HepG2 (cell line): ENCODE data around the gene SH2D3A. TPM values are rescaled to one million over a fixed set of nuclear protein-coding genes. Genes with fewer than 3 reads are reported as not detected.

Experiments
- FOSL2 ChIP-seq: sonication (generic); formaldehyde crosslinking; IDR thresholded peaks from 2 replicates; pipeline ENCODE4 v1.4.0; 2020; ENCODE audit warnings: missing genetic modification reagents
- MAFK ChIP-seq, 2 experiments: IDR thresholded peaks in 1 of 2; conservative IDR thresholded peaks in 1 of 2; 2 replicates each; pipeline ENCODE4 v1.6.1; 2011; ENCODE audit warnings: improper control_type of control experiment in 2 of 2, low read length in 2 of 2
- RCOR2 ChIP-seq: IDR thresholded peaks from 2 replicates; pipeline ENCODE4 v1.6.1; 2016; ENCODE audit warnings: missing biosample characterization, missing genetic modification reagents
- RXRB ChIP-seq: IDR thresholded peaks from 2 replicates; pipeline ENCODE4 v1.6.1; 2016; ENCODE audit warnings: borderline replicate concordance, missing genetic modification reagents, missing compliant biosample characterization
- ZNF605 ChIP-seq: sonication (generic); formaldehyde crosslinking; IDR thresholded peaks from 2 replicates; pipeline ENCODE4 v1.8.0; 2022; ENCODE audit warnings: mild to moderate bottlenecking, missing genetic modification reagents
- polyA plus RNA-seq, 8 experiments: library from polyadenylated mRNA; depleted of rRNA in 3 of 8; stranded (reverse) in 7 of 8; unstranded in 1 of 8; fragments of >200 nt; fragmentation: Illumina TruSeq in 4 of 8; extraction: Trizol in 4 of 8; gene quantifications; 2 replicates each; pipeline versions ENCODE4 v1.2.1 to v1.2.3, GENCODE V29; 2011 to 2016; ENCODE audit warnings: low read depth in 4 of 8, missing spikeins in 1 of 8, mixed read lengths in 1 of 8; ENCODE audit not compliant: insufficient read depth in 1 of 8
- total RNA-seq, 5 experiments: library from RNA; depleted of rRNA; stranded (reverse); fragments of >200 nt; fragmentation: Illumina TruSeq; extraction: Trizol; gene quantifications; 2 replicates each; pipeline ENCODE4 v1.2.3, GENCODE V29; 2016; ENCODE audit warnings: low read depth in 1 of 5
- TF ChIP-seq, protein P1 (sequence below): sonication (generic); formaldehyde crosslinking; IDR thresholded peaks from 2 replicates; pipeline ENCODE4 v1.5.0; 2020; ENCODE audit warnings: mild to moderate bottlenecking, missing genetic modification reagents, borderline replicate concordance
- TF ChIP-seq, protein P2 (sequence below): sonication (generic); formaldehyde crosslinking; IDR thresholded peaks from 2 replicates; pipeline ENCODE4 v1.5.1; 2020; ENCODE audit warnings: mild to moderate bottlenecking, missing genetic modification reagents, moderate library complexity
- TF ChIP-seq, protein P3 (sequence below): sonication (generic); formaldehyde crosslinking; IDR thresholded peaks from 2 replicates; pipeline ENCODE4 v1.4.0; 2020; ENCODE audit warnings: missing genetic modification reagents

SH2D3A gene
- total and polyA plus RNA-seq, 2 of the 13 experiments (the other 11 are each of a cell fraction or from before 2014, with no cell fraction given), result 1.0 to 2.2 TPM

DNA sequence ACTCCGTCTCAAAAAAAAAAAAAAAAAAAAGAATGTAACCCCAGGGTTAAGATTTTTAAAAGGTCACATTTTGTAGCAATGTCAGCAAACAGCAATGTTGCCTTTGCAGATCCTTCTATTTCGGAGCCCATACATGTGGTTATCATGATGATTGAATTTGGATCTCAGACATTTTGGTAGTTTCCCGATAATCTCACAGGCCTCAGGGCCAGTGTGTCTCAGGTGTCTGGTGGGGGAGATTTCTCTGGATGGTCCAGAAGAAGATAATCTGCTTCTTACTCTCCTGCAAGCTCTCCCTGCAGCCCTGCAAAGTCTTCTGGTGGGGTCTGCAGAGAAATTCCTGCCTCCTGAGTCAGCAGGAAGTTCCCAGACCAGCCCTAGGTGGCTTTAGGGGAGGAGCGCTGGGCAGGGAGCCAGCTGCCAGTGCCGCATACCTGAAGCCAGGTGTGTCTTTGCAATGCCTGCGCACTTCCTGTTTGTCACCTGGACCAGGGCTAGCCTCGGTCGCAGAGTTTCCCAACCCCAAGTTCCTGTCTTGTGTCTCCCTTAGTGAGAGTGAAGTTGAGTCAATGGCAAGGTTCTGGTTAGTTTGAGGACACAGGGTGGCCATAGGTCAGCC lies 1.4 kb downstream of the SH2D3A start (continued):
- TF ChIP-seq, protein P1, sequence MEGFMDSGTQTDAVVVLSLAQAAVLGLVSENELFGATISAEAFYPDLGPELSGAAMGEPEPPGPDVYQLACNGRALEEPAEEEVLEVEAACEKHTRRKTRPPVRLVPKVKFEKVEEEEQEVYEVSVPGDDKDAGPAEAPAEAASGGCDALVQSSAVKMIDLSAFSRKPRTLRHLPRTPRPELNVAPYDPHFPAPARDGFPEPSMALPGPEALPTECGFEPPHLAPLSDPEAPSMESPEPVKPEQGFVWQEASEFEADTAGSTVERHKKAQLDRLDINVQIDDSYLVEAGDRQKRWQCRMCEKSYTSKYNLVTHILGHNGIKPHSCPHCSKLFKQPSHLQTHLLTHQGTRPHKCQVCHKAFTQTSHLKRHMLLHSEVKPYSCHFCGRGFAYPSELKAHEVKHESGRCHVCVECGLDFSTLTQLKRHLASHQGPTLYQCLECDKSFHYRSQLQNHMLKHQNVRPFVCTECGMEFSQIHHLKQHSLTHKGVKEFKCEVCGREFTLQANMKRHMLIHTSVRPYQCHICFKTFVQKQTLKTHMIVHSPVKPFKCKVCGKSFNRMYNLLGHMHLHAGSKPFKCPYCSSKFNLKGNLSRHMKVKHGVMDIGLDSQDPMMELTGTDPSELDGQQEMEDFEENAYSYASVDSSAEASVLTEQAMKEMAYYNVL (CRISPR knock-in tag), result no peak
- TF ChIP-seq, protein P2, sequence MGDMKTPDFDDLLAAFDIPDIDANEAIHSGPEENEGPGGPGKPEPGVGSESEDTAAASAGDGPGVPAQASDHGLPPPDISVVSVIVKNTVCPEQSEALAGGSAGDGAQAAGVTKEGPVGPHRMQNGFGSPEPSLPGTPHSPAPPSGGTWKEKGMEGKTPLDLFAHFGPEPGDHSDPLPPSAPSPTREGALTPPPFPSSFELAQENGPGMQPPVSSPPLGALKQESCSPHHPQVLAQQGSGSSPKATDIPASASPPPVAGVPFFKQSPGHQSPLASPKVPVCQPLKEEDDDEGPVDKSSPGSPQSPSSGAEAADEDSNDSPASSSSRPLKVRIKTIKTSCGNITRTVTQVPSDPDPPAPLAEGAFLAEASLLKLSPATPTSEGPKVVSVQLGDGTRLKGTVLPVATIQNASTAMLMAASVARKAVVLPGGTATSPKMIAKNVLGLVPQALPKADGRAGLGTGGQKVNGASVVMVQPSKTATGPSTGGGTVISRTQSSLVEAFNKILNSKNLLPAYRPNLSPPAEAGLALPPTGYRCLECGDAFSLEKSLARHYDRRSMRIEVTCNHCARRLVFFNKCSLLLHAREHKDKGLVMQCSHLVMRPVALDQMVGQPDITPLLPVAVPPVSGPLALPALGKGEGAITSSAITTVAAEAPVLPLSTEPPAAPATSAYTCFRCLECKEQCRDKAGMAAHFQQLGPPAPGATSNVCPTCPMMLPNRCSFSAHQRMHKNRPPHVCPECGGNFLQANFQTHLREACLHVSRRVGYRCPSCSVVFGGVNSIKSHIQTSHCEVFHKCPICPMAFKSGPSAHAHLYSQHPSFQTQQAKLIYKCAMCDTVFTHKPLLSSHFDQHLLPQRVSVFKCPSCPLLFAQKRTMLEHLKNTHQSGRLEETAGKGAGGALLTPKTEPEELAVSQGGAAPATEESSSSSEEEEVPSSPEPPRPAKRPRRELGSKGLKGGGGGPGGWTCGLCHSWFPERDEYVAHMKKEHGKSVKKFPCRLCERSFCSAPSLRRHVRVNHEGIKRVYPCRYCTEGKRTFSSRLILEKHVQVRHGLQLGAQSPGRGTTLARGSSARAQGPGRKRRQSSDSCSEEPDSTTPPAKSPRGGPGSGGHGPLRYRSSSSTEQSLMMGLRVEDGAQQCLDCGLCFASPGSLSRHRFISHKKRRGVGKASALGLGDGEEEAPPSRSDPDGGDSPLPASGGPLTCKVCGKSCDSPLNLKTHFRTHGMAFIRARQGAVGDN, result peak; percentile 35; the same call in 1 of the 2 replicates
- TF ChIP-seq RXRB (CRISPR knock-in tag) (no peak), ZNF605 (CRISPR knock-in tag) (no peak), MAFK (conservative IDR thresholded peaks at IDR 0.05 in 1 of 2, IDR thresholded peaks at IDR 0.05 in 1 of 2; ENCODE audit: low read length in 2 of 2) (peak; percentile 18 to 27; a peak in 2 of 4 replicates), FOSL2 (peak; percentile 82), RCOR2 (CRISPR knock-in tag) (no peak)
- TF ChIP-seq, protein P3, sequence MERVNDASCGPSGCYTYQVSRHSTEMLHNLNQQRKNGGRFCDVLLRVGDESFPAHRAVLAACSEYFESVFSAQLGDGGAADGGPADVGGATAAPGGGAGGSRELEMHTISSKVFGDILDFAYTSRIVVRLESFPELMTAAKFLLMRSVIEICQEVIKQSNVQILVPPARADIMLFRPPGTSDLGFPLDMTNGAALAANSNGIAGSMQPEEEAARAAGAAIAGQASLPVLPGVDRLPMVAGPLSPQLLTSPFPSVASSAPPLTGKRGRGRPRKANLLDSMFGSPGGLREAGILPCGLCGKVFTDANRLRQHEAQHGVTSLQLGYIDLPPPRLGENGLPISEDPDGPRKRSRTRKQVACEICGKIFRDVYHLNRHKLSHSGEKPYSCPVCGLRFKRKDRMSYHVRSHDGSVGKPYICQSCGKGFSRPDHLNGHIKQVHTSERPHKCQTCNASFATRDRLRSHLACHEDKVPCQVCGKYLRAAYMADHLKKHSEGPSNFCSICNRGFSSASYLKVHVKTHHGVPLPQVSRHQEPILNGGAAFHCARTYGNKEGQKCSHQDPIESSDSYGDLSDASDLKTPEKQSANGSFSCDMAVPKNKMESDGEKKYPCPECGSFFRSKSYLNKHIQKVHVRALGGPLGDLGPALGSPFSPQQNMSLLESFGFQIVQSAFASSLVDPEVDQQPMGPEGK (CRISPR knock-in tag), result no peak
